Measurements from ENCODE around the gene C11orf71. TPM values are rescaled to one million over a fixed set of nuclear protein-coding genes. Genes with fewer than 3 reads are reported as not detected.

Gene C11orf71
- total RNA-seq, 4 donors from 2014 or later: 4.8 to 9.8 (median 6.0) TPM

DNA sequence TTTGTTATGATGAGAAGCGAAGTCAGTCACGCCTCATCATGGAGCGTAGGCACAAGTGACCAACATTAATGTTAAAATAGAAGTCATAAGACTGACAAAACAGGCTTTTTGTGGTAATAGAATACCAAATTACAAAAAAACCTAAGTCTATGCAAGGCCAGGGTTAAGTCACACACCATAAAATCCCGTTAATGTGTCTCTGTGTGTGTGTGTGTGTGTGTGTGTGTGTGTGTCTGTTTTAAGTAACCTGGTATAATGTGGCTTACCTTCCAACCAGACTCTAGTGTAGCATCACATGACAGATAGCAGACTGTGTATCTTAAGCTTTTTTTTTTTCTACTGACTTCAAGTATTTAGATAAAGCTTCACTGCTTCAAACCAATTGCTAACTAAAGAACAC is 38.0 kb downstream of the C11orf71 start:
- DNase-seq (ENCODE audit: low spot score) (no peak), ATAC-seq (ENCODE audit: low FRiP score) (no peak)
- TF ChIP-seq, protein P1, sequence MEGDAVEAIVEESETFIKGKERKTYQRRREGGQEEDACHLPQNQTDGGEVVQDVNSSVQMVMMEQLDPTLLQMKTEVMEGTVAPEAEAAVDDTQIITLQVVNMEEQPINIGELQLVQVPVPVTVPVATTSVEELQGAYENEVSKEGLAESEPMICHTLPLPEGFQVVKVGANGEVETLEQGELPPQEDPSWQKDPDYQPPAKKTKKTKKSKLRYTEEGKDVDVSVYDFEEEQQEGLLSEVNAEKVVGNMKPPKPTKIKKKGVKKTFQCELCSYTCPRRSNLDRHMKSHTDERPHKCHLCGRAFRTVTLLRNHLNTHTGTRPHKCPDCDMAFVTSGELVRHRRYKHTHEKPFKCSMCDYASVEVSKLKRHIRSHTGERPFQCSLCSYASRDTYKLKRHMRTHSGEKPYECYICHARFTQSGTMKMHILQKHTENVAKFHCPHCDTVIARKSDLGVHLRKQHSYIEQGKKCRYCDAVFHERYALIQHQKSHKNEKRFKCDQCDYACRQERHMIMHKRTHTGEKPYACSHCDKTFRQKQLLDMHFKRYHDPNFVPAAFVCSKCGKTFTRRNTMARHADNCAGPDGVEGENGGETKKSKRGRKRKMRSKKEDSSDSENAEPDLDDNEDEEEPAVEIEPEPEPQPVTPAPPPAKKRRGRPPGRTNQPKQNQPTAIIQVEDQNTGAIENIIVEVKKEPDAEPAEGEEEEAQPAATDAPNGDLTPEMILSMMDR (IDR thresholded peaks at IDR 0.05): no peak

DNA sequence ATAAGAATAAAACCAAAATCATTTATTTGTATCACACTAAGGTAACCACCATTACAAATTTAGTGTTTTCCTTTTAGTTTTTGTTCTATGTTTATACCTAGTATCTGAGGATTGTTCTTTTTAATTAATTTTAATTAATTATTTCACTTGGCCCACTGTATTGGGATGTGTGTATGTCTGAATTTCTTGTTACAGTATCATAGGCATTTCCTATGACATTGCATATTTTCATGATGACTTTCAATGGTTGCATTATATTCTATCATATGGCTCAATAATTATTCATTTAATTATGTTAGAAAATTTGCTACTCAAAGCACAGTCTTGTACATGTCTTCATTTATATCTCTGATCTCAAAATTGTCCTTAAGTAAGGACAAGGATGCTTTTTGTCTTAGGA is 41.0 kb downstream of the C11orf71 start:
- no peak for ATAC-seq (ENCODE audit: low FRiP score)
- DNase-seq (ENCODE audit: low spot score): no peak
- TF ChIP-seq, protein P1 (IDR thresholded peaks at IDR 0.05): no peak

DNA sequence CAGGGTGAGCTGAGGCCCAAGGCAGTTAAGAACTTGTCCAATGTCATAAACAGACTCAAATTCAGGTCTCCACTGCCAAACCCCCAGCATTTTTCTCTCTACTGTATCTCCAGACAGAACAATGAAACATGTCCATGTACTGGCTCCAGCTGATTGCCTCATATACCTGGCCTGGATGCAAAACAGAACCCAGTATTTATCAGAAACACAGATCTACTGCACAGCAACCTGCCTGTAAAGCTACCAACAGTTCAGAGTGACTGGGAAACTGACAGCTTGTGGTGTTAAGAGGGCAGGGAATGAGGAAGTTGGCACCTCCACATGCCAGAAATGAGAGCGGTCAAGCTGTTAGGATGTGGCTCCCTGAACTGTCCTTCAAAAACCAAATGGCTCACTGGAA is 41.6 kb downstream of the C11orf71 start:
- TF ChIP-seq, protein P1 (IDR thresholded peaks at IDR 0.05): no peak
- DNase-seq (ENCODE audit: low spot score) (no peak), ATAC-seq (ENCODE audit: low FRiP score) (no peak)

DNA sequence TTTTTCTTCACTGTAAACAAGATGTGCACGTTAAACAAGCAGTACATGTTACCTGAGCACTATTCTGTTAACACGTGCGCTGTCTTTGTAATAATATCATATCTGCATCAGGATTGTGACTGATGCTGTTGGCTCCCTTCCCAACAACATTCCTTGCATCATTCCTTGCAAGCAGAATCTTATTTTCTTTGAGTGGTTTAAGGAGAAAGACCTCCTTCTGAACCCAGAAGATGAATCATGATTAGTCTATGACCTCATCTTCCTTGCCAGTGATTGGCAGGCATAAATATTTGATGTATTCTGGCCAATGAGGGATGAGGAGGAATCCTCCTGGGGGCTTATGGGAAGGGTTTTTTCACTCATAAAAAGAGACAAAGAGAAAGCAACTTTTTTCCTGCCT is 46.2 kb downstream of the C11orf71 start:
- TF ChIP-seq, protein P1 (IDR thresholded peaks at IDR 0.05): no peak
- ATAC-seq (ENCODE audit: low FRiP score) (no peak), DNase-seq (ENCODE audit: low spot score) (no peak)

DNA sequence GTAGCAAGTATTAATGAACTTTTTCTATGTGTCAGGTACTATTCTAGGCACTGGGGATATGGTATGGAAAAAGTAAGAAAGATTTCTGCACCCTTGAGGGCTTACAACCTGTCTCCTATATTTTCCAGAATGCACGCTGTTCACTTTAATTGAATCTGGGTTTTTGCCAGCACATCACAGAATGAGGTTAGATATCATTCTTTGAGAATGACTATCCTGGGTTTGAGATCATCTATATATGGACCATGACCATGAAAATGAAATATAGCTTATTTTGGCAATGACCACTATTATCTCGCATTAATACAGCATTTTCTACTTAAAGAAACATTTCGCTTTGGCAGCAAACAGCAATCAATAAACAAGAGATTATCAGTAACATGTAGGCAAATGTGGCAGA is 46.9 kb downstream of the C11orf71 start:
- ATAC-seq (ENCODE audit: low FRiP score): no peak
- no peak for DNase-seq (ENCODE audit: low spot score)
- TF ChIP-seq, protein P1 (IDR thresholded peaks at IDR 0.05): no peak

DNA sequence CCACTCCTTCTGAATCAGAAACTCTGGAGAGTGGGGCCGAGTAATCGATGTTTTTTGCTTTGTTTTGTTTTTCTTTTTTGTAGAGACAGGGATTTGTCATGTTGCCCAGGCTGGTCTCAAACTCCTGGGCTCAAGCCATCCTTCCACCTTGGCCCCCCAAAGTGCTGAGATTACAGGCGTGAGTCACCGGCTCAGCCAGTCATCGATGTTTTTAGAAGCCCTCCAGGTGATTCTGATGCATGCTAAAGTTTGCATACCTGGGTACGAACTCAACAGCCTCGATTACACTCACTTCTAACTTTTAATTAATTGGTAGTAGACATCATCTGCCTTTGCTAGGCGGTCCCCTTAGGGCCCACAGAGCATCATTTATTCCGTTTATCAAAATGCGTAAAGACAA is 50.3 kb downstream of the C11orf71 start:
- no peak for DNase-seq (ENCODE audit: low spot score)
- TF ChIP-seq, protein P1 (IDR thresholded peaks at IDR 0.05): no peak
- no peak for ATAC-seq (ENCODE audit: low FRiP score)

Other genes starting within 250 kb of the C11orf71 start
- 1,000 to 10,000 TPM in 3 of 4 donors, 100 to 1,000 TPM in 1; 712 to 1,460 (median 1,382) TPM for gene NNMT, start 104.1 kb downstream of the C11orf71 start, total RNA-seq
- gene RBM7, start 155 bp upstream of the C11orf71 start, total RNA-seq: 10 to 100 TPM; 21.4 to 33.3 (median 23.4) TPM
- gene REXO2, start 39.0 kb upstream of the C11orf71 start, total RNA-seq: 100 to 1,000 TPM in 3 of 4 donors, 10 to 100 TPM in 1; 87.3 to 154 (median 106) TPM
- gene NXPE1, start 159.4 kb upstream of the C11orf71 start, total RNA-seq: not detected
- not detected for gene NXPE4, start 195.3 kb upstream of the C11orf71 start, total RNA-seq